ENCODE results near the gene SIM2.

Gene SIM2

DNA sequence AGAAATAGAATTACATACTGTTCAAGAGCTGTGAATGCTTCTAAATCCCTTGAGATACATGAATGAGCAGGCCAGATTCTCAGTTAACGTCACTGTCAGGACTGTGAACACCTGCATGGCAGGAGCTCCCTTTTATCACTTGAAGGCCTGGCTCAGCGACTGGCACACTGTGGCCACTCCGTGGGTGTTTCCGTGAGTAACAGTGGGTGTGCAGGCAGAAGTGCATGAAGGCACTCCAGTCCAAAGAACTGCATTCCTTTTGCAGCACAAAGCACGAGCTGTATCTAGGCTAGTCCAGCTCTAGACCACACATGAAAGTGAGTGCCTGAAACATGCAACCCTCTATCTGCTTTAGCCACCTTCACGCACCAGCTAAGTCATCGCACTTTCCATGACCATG is 9.6 kb upstream of the SIM2 start:
- no peak for DNase-seq

DNA sequence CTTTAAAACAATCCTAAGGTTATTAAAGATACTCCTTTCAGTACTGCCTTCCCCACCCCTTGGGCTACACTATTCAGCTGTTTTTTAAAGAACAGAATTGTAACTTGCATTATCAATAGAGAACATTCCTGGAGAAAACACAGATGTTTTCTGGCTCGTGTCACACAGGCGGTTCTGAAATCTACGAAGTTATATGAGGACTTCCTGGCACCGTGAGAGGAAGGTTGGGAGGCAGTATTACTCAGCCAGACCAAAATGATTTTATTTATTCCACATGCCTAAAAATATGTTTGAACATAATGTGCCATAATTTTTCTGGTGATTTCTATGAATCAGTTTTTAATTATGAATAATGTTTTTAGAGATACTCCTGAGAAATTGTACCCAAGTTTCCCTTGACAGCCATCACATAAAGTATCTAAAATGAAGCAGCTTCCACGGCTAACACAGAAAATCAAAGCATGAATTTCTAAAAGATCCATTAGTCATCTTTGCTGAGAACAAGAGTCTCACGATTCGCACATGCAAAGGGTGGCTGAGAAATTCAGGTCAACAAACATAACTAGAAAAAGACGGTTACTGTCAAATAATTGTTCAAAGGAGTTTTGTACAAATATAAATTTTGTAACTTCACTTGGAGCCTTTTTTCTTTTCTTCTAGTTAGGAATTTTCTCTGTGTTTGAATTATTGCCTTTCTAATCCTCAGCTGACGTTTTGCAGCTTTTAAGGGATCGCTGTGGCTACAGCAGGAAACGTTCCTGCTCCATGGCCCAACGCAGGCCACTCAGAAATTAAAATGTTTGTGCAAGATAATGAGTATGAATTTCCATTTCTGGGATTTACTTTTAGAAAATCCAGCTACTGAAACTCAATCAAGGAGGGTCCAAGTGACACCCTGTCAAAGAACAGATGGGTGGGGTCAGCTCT is 8.0 kb upstream of the SIM2 start:
- no peak for DNase-seq

DNA sequence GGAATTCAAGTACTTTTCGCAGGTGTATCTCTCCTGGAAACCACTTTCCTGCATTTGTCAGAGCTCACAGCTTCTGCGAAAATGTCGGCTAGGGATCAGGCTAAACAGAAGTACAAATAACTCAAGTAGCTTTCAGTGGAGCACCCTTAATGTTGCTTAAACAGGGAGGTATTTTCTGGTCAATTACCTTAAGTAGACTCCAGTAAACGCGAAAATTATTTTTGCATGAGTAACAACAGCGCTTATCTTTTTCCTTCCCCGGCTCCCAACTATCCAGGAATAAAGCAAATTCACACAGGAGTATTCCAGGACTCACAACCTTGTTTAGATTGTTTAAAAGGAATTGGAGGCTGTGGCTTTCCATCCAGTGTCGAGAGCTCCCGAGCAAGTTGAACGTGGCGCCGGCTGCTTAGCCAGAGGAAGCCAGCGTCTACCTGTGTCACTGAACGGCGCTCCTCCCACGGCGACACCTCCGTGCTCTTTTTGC is 7.3 kb upstream of the SIM2 start:
- no peak for DNase-seq

- DNase-seq: no peak
These were observed 6.6 kb upstream of the SIM2 start for GRCh38 chr21:36692114-36692834.

DNA sequence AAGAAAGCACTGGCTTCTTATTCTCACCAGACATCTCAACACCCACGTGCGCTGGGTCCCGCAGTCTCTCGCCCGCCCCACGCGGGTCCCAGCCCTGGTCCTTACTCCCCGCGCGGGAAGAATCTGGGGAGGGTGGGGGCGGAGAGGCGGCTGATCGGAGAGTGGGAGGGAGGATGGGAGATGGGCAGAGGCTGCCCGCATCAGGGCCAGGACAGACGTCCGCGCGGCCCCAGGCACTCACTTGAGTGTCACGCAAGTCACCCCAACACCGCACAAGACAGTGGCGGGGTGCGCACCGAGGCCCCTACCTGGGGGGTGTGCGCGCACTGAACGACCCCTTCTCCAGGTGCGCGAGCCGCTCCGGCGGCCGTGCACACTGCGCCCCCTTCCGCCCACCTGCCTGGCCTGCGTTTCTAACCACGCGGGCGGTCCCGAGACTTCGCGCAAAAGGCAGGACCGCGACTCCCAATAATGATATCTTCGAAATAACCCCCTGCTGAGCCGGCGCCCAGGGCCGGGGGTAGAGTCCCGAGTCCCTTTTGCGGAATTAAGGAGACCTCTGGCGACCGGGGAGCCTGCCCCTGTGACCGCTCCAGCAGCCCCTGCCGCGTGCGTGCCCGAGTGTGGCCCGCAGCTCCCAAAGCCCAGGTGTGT is 6.0 kb upstream of the SIM2 start:
- DNase-seq: no peak

DNA sequence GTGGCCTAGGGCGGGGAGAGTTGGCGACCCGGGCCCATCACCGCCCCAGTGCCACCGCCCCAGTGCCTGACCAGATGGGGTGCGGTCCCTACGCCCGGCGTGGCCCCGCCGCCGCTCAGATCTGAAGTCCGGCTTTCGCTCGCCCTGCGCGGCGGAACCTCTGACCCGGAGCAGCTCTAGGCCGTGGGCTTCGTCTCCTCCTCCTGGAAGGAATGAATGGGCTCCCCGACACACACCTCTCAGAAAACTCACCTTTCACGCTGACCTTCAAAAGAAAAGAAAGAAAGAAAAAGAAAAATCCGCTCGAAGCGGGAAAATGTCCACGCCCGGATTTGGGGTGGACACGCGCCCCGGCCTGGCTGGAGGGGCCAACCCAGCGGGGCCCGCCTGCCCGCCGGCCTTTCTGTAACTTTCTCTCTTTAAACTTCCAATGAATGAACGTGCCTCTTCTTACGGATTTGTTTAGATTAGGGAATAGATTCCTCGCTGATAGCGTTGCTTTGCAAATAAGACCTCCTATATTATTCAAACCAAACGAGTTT is 5.4 kb upstream of the SIM2 start:
- DNase-seq: no peak

DNA sequence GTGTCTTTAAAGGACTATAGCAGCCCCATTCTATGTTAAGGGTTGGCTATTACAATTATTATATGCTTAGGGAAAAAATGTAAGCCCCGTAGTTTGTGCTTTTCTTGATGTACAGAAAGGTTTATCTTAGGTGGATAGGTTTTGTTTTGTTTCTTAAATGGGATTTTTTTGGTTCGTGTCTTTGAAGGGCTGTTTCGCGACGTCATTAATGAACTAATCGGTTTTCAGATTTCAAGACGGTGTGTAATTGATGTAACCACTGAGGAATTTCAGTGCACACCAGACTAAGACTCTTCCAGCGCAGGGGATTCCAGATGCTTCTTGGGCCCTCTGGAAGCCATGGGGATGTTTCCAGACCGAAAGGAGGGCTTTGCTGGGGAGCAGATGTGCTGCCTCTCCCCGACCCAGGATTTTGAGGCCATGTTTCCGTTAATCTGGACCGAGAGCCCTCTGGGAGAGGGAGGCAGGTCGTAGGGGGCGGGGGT is 4.8 kb upstream of the SIM2 start:
- no peak for DNase-seq

DNA sequence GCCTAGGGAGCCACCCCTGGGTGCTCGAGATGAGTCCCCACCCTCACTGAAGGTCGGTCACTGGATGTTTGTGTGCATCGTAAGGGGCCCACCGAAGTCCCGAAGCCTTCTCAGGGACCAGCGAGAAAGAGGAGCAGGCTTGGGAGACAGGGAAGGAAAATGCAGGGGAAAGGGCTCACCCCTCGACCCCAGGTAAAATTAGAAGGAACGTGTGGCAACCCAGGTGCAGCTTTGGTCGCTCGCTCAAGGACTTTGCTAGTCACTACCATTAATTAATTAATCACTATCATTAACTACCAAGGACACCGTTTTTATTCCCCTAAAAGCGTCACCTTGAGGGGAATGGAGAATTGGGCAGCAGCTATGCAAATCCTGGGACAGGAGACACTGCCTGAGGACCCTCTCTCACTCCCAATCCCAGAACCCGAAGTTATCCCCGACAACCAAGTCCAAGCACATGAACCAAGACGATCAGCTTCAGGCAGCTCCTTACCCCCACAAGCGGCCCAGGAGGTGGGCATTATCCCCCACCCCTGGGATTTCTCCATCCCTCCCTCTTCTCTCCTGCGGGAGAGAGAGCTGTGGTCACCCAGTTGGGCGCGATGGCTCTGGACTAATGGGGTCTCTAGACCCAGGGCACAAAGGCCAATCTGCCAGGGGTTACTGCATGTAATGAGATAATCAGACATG is 4.2 kb upstream of the SIM2 start:
- no peak for DNase-seq

DNA sequence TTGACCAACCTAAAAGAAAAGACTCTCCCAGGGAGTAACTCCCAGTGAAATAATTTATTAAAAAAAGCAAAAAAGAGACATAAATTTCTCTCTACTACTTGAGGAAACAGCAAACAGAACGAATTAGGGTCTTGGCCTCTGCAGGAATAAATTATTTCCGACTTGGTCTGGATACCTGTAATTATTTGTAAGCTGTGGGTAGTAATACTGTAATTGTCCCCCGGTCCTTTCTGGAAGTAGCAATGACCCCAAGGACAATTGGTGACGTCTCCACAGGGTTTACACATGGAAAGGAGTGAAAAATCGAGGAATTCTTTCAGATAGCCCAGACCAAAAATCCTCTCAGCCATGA is 3.7 kb upstream of the SIM2 start:
- no peak for DNase-seq

DNA sequence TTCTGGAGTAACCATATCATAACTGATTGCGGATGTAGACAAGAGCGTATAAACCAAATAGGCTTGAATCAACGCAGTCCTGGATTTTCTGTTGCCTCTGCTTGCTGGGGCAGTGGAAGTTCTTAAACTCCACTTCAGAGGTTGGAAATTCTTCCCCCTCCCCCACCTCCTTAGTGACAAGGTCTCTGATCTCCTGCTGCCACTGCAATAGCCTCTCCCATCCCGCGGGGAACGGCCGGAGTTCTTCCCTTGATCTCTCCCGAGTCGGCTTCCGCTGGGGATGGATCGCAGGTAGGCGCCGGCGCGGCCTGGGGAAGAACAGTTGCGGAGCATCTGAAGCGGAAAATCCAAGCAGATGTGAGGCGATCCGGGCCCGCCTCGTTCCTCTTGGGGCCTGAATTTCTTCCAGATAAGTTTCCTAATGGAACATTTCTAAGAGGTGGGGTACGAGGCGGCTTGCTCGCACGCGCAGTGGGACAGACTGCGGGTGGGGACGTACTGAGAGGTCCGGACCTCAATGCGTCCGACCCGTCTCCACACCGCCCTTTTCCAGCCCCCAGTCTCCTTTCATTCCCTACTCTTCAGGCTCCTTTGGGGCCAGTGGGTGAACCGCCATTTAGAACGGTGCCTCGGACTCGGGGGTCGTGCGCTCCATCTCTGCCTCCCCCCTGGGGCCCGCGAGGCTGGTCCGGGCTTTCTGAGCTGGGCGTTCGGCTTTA is 3.1 kb upstream of the SIM2 start:
- no peak for DNase-seq

GRCh38 chr21:36696390-36697059 is 2.4 kb upstream of the SIM2 start:
- no peak for DNase-seq

DNA sequence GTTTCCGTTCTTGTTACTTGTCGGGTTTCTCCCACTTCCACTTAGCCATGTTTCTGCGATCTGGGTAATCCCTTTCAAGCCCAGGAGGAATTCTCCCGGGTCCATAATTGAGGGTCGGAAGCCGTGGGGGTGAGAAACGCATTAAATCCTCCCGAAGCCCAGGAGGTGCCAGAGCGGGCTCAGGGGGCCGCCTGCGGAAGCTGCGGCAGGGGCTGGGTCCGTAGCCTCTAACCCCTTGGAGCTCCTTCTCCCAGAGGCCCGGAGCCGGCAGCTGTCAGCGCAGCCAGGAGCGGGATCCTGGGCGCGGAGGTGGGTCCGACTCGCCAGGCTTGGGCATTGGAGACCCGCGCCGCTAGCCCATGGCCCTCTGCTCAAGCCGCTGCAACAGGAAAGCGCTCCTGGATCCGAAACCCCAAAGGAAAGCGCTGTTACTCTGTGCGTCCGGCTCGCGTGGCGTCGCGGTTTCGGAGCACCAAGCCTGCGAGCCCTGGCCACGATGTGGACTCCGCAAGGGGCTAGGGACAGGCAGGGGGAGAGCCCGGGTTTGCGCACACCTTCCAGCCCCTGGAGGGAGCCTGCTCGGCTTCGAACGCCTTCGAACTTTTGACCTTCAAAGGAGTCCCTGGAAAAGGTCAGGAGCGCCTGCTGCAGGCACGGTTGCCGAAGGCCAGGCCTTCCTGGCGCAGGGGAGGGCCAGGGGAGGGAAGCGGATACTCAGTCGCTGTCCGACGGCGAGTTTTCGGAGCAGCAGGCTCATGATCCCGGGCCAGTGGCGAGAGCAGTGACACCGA is 1.7 kb upstream of the SIM2 start:
- no peak for DNase-seq

- no peak for DNase-seq
These were observed 997 bp upstream of the SIM2 start for GRCh38 chr21:36697851-36698384.

DNA sequence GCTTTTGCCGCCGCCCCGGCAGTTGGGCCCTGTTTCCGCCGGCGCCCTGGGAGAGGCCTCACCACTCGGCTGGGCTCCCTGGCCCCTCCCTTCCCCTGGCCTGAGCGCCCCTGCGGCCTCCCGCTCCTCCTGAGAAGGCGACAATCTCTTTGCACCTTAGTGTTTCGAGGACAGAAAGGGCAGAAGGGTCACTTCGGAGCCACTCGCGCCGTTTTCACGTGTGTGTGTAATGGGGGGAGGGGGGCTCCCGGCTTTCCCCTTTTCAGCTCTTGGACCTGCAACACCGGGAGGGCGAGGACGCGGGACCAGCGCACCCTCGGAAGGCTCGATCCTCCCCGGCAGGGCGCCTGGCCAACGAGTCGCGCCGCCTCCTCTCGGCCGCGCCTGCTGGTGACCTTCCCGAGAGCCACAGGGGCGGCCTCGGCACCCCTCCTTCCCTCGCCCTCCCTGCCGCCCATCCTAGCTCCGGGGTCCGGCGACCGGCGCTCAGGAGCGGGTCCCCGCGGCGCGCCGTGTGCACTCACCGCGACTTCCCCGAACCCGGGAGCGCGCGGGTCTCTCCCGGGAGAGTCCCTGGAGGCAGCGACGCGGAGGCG is 432 bp upstream of the SIM2 start:
- no peak for DNase-seq

GRCh38 chr21:36699546-36700294 is 805 bp downstream of the SIM2 start:
- no peak for DNase-seq

DNA sequence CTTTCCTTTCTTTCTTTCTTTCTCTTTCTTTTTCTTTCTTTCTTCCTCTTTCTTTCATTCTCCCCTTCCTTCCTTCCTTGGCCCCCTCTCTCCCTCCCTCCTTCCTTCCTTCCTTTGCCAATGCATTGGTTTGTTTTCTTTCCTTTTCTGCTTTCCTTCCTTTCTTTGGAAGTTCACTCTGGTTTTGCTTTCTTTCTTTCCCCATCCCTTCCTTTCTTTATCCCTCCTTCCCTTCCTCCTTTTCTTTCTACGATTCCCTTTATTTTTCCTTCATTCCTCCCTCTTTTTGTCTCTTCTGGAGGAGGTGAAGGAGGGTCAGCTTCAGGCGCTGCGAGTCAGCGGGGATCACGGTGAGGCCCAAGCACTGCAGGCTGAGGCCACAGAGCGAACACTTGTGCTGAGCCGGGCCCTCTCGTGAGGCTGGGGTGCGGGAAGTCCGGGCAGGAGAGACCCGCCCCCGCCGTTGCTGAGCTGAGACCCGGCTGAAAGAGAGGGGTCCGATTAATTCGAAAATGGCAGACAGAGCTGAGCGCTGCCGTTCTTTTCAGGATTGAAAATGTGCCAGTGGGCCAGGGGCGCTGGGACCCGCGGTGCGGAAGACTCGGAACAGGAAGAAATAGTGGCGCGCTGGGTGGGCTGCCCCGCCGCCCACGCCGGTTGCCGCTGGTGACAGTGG is 1.5 kb downstream of the SIM2 start:
- DNase-seq: no peak

DNA sequence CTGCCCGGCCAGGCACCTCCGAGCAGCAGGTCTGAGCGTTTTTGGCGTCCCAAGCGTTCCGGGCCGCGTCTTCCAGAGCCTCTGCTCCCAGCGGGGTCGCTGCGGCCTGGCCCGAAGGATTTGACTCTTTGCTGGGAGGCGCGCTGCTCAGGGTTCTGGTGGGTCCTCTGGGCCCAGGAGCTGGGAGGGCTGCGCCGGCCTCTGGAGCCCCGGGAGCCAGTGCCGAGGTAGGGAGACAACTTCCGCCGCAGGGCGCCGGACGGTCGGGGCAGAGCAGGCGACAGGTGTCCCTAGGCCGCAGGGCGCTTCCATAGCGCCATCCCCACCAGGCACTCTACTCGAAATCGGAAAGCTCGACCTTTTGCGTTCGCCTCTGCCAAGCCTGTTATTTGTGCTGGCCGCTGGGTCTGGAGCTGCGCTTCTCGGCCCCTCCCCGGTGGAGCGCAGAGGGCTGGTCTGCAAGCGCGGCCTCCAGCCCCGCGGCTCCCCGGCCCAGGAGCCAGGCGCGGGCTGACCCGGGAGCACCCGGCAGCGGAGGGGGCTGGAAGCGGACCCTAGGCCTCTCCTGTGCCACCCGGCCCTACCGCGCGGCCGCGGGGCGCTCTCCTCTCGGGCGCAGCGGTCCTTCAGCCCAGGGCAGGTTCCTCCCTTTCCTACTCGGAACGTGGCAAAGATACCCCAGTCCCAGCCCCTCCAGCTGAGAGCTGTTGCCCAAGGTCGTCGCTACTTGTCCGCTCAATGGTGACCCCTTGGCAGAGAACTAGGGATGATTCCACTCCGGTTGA is 2.2 kb downstream of the SIM2 start:
- no peak for DNase-seq
